ENCODE measurements around the gene SMPX.

GRCh38 chrX:21725916-21726315, 32.0 kb downstream of the SMPX start:
- TF ChIP-seq JUND (IDR thresholded peaks at IDR 0.05), result no peak
- TF ChIP-seq FOXJ3 (CRISPR knock-in tag; IDR thresholded peaks at IDR 0.05), result no peak
- no peak for TF ChIP-seq CHD2 (IDR thresholded peaks at IDR 0.05; ENCODE audit: low read length, partially characterized antibody)
- no peak for TF ChIP-seq CTCF (IDR thresholded peaks at IDR 0.05)
- TF ChIP-seq POLR2AphosphoS5 (IDR thresholded peaks at IDR 0.05; ENCODE audit: low read depth, low read length), result no peak
- TF ChIP-seq USF2 (IDR thresholded peaks at IDR 0.05; ENCODE audit: borderline replicate concordance, low read depth, low read length), result no peak
- TF ChIP-seq EZH2phosphoT487 (IDR thresholded peaks at IDR 0.05; ENCODE audit: borderline replicate concordance, low read depth), result no peak
- no peak for TF ChIP-seq FOSL2 (IDR thresholded peaks at IDR 0.05; ENCODE audit: borderline replicate concordance, low read depth)
- no peak for TF ChIP-seq NRF1 (IDR thresholded peaks at IDR 0.05; ENCODE audit: low read depth, low read length)
- TF ChIP-seq MXI1 (IDR thresholded peaks at IDR 0.05; ENCODE audit: low read depth, low read length), result no peak
- no peak for TF ChIP-seq MAX (IDR thresholded peaks at IDR 0.05; ENCODE audit: low read depth)
- TF ChIP-seq RCOR1 (IDR thresholded peaks at IDR 0.05; ENCODE audit: low read length), result no peak
